ENCODE data around the gene SEMA6D.

SEMA6D gene

DNA sequence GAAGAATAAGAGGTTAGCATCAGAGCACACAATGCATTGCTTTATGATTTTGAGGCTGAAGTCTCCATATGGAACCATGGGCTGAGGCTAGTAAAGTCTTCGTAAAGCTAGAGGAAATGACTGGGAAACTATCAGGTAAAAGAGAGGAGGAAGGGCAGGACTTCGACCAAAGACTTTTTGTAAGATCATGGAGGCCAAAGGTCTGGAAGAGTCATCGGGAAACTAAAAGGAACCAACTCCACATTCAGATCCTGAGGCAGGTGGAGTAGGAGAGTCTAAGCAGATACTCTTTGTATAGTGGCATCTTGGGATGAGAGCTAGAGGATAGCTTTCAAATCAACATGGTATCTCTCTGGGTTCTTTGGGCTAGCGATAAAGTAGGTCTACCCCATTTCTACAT, 36.3 kb downstream of the SEMA6D start:
- in situ Hi-C loops (cut with MboI; ENCODE audit: low sequenced_read_pairs, unreplicated experiment): no loop called here
- TF ChIP-seq, protein P1, sequence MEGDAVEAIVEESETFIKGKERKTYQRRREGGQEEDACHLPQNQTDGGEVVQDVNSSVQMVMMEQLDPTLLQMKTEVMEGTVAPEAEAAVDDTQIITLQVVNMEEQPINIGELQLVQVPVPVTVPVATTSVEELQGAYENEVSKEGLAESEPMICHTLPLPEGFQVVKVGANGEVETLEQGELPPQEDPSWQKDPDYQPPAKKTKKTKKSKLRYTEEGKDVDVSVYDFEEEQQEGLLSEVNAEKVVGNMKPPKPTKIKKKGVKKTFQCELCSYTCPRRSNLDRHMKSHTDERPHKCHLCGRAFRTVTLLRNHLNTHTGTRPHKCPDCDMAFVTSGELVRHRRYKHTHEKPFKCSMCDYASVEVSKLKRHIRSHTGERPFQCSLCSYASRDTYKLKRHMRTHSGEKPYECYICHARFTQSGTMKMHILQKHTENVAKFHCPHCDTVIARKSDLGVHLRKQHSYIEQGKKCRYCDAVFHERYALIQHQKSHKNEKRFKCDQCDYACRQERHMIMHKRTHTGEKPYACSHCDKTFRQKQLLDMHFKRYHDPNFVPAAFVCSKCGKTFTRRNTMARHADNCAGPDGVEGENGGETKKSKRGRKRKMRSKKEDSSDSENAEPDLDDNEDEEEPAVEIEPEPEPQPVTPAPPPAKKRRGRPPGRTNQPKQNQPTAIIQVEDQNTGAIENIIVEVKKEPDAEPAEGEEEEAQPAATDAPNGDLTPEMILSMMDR (IDR thresholded peaks at IDR 0.05; ENCODE audit: borderline replicate concordance, control extremely low read depth, extremely low read depth, insufficient read depth, missing control alignments): no peak
- DNase-seq (ENCODE audit: low spot score): no peak

DNA sequence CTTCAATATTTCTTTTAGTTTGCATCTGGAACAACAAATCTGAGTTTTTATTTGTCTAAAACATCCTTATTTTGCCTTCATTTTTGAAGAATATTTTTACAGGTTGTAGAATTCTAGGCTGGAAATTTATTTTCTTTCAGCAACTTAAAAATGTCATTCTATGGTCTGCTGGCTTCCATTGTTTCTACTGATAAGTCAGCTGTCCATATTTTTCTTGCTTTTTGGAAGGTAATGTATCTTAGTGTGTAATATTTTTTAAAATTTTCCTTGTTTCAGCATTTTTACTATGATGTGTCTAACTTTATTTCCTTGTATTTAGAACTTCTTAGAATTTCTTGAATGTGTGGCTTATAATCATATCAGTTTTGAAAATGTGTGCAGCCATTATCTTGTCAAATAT, 37.0 kb downstream of the SEMA6D start:
- no peak for DNase-seq (ENCODE audit: low spot score)
- in situ Hi-C loops (cut with MboI; ENCODE audit: low sequenced_read_pairs, unreplicated experiment): no loop called here
- TF ChIP-seq, protein P1 (IDR thresholded peaks at IDR 0.05; ENCODE audit: borderline replicate concordance, control extremely low read depth, extremely low read depth, insufficient read depth, missing control alignments): no peak

DNA sequence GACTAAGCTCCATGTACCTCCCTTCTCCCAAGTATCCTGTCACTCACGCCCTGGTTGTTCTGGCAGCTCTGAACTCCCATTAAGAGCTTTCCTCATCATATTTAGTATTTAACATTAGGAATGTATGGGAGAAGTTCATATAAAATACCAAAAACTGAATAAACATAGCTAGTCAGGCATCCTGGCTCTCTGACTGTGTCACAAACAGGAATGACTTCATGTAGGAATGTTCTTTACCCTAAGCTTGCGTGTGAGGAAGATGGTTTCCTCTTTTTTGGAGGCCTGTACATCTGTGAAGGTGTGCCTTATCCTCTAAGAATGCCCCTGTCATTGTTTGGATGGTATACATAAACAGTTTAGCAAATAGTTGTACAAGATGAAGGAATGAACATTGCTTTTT, 38.6 kb downstream of the SEMA6D start:
- DNase-seq (ENCODE audit: low spot score): no peak
- TF ChIP-seq, protein P1 (IDR thresholded peaks at IDR 0.05; ENCODE audit: borderline replicate concordance, control extremely low read depth, extremely low read depth, insufficient read depth, missing control alignments): no peak
- in situ Hi-C loops (cut with MboI; ENCODE audit: low sequenced_read_pairs, unreplicated experiment): no loop called here

DNA sequence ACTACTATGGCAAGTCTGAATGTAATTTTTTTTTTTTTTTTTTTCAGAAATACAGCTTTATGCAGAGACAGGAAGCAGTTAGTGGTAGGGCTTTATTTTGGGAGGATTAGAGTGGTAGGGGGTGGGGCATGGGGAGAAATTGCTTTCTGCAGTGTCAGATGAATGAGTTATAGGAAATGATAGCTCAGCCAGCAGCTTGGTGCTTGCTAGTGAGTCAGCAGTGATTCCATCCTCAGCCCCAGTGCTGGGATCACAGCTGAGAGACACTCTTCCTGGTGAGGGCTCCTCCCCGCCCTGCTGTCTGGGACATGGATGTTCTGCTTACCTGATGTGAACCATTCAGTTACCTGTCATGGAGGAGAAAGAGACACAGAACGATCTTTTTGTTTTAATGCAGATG, 39.6 kb downstream of the SEMA6D start:
- TF ChIP-seq, protein P1 (IDR thresholded peaks at IDR 0.05; ENCODE audit: borderline replicate concordance, control extremely low read depth, extremely low read depth, insufficient read depth, missing control alignments): no peak
- in situ Hi-C loops (cut with MboI; ENCODE audit: low sequenced_read_pairs, unreplicated experiment): no loop called here
- no peak for DNase-seq (ENCODE audit: low spot score)

DNA sequence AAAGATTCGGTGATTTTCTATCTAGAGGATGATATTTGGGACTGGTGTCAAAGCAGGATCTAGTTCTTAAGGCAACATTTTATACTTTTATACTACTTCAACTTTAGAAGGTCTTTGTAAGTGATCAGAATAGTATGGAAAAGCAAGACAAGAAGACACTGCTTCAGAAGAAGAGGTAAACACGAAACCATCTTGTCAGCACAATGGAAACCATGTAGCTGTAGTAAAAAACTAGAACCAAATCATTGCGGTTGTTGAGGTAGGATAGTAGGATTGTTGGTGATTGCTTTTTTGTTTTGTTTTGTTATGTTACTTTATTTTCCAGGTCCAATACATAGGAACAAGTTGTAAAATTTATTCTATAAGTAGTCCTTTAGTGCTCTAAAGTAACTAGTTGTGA, 40.0 kb downstream of the SEMA6D start:
- TF ChIP-seq, protein P1 (IDR thresholded peaks at IDR 0.05; ENCODE audit: borderline replicate concordance, control extremely low read depth, extremely low read depth, insufficient read depth, missing control alignments): no peak
- in situ Hi-C loops (cut with MboI; ENCODE audit: low sequenced_read_pairs, unreplicated experiment): no loop called here

DNA sequence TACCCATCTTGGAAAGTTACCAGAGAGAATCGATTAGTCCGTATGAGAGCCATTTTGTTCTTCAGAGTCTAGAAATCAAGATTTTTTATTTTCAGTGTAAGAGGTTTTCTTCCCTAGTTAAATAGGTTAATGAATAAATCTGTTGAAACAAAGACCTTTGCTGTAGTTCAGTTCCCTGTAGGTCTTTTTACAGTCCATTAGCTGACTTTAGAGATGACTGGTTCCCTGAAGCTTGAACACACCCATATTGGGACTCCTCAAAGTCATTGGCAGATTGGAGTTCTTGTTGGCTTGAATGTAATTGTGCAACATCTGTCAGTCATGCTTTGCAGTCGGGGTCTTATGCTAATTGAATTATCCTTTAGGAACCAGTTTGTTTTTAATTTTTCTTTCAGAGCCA, 45.3 kb downstream of the SEMA6D start:
- TF ChIP-seq, protein P1 (IDR thresholded peaks at IDR 0.05; ENCODE audit: borderline replicate concordance, control extremely low read depth, extremely low read depth, insufficient read depth, missing control alignments): no peak

More for the DNA sequence above, 40.0 kb downstream of the SEMA6D start:
- no peak for DNase-seq (ENCODE audit: low spot score)

DNA sequence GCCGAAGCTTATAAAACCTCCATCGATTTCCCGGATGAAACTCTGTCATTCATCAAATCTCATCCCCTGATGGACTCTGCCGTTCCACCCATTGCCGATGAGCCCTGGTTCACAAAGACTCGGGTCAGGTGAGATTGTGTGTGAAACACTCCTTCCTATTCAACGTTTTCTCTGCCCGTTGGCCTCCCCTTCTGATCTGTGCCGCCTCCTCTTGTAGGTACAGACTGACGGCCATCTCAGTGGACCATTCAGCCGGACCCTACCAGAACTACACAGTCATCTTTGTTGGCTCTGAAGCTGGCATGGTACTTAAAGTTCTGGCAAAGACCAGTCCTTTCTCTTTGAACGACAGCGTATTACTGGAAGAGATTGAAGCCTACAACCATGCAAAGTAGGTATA, 47.4 kb downstream of the SEMA6D start:
- in situ Hi-C loops (cut with MboI; ENCODE audit: low sequenced_read_pairs, unreplicated experiment): no loop called here
- TF ChIP-seq, protein P1 (IDR thresholded peaks at IDR 0.05; ENCODE audit: borderline replicate concordance, control extremely low read depth, extremely low read depth, insufficient read depth, missing control alignments): no peak
- DNase-seq (ENCODE audit: low spot score): no peak

More for the DNA sequence above, 45.3 kb downstream of the SEMA6D start:
- DNase-seq (ENCODE audit: low spot score): no peak
- in situ Hi-C loops (cut with MboI; ENCODE audit: low sequenced_read_pairs, unreplicated experiment): no loop called here

Measured in GM13976 (cell line).